H9 (cell line): ENCODE data around the gene SOX12. TPM values are rescaled to one million over a fixed set of nuclear protein-coding genes. Genes with fewer than 3 reads are reported as not detected.

ENCODE experiments used
- DNase-seq: peaks from one replicate; pipeline ENCODE4 v3.0.0-alpha.2; 2017
- H2AFZ ChIP-seq: one replicate; pipeline ENCODE4 v1.6.1; 2013; ENCODE audit warnings: mild to moderate bottlenecking, low read length, control low read depth, moderate library complexity
- H2AK5ac ChIP-seq: 2 replicates; pipeline ENCODE4 v1.6.1; 2013; ENCODE audit warnings: low read length, control low read depth, mixed read lengths; ENCODE audit not compliant: insufficient read length
- H2BK120ac ChIP-seq: one replicate; pipeline ENCODE4 v1.6.1; 2013; ENCODE audit warnings: low read depth, mild to moderate bottlenecking, low read length, control low read depth, inconsistent platforms; ENCODE audit not compliant: poor library complexity, severe bottlenecking
- H2BK12ac ChIP-seq: 2 replicates; pipeline ENCODE4 v1.6.1; 2013; ENCODE audit warnings: low read length, control low read depth, mixed read lengths, low read depth; ENCODE audit not compliant: insufficient read length
- H2BK15ac ChIP-seq: 2 replicates; pipeline ENCODE4 v1.6.1; 2013; ENCODE audit warnings: low read depth, low read length, control low read depth
- H2BK20ac ChIP-seq: one replicate; pipeline ENCODE4 v1.6.1; 2013; ENCODE audit warnings: low read depth, mild to moderate bottlenecking, low read length, control low read depth, inconsistent platforms; ENCODE audit not compliant: poor library complexity, severe bottlenecking
- H2BK5ac ChIP-seq: 2 replicates; pipeline ENCODE4 v1.6.1; 2013; ENCODE audit warnings: low read length, control low read depth, mixed read lengths; ENCODE audit not compliant: insufficient read length
- H3K14ac ChIP-seq: 2 replicates; pipeline ENCODE4 v1.6.1; 2013; ENCODE audit warnings: low read length, control low read depth; ENCODE audit not compliant: insufficient read depth
- H3K18ac ChIP-seq: 2 replicates; pipeline ENCODE4 v1.6.1; 2013; ENCODE audit warnings: low read depth, mild to moderate bottlenecking, mixed read lengths, low read length, control low read depth; ENCODE audit not compliant: insufficient read length
- H3K23ac ChIP-seq: 2 replicates; pipeline ENCODE4 v1.6.1; 2013; ENCODE audit warnings: low read length, control low read depth, mixed read lengths, low read depth; ENCODE audit not compliant: insufficient read length
- H3K23me2 ChIP-seq: 2 replicates; pipeline ENCODE4 v1.6.1; 2013; ENCODE audit warnings: low read depth, mild to moderate bottlenecking, mixed read lengths, low read length, control low read depth; ENCODE audit not compliant: insufficient read length, poor library complexity, severe bottlenecking
- H3K27ac ChIP-seq: 2 replicates; pipeline ENCODE4 v1.5.1; 2013; ENCODE audit warnings: low read length, control low read depth, mixed read lengths, low read depth; ENCODE audit not compliant: insufficient read length
- H3K27me3 ChIP-seq: 2 replicates; pipeline ENCODE4 v1.6.1; 2013; ENCODE audit warnings: low read length, control low read depth, inconsistent platforms; ENCODE audit not compliant: insufficient read depth
- H3K4ac ChIP-seq: 2 replicates; pipeline ENCODE4 v1.6.1; 2013; ENCODE audit warnings: low read depth, mild to moderate bottlenecking, control low read depth, inconsistent platforms, low read length, moderate library complexity
- H3K4me1 ChIP-seq: 2 replicates; pipeline ENCODE4 v1.6.1; 2013; ENCODE audit warnings: low read length, control low read depth, inconsistent platforms; ENCODE audit not compliant: insufficient read depth
- H3K4me2 ChIP-seq: 2 replicates; pipeline ENCODE4 v1.6.1; 2013; ENCODE audit warnings: low read length, control low read depth, mixed read lengths; ENCODE audit not compliant: insufficient read length, insufficient read depth
- H3K56ac ChIP-seq: 2 replicates; pipeline ENCODE4 v1.6.1; 2013; ENCODE audit warnings: low read depth, mild to moderate bottlenecking, mixed read lengths, low read length, control low read depth; ENCODE audit not compliant: insufficient read length
- H3K79me1 ChIP-seq: 2 replicates; pipeline ENCODE4 v1.6.1; 2013; ENCODE audit warnings: low read depth, mild to moderate bottlenecking, moderate library complexity, low read length, control low read depth, inconsistent platforms; ENCODE audit not compliant: insufficient read depth, poor library complexity, severe bottlenecking
- H3K79me2 ChIP-seq: 2 replicates; pipeline ENCODE4 v1.6.1; 2013; ENCODE audit warnings: low read length, control low read depth, inconsistent platforms; ENCODE audit not compliant: insufficient read depth
- H3K9ac ChIP-seq: 2 replicates; pipeline ENCODE4 v1.6.1; 2013; ENCODE audit warnings: low read length, control low read depth, mixed read lengths; ENCODE audit not compliant: insufficient read length; ENCODE audit errors: extremely low read depth
- H3K9me3 ChIP-seq: one replicate; pipeline ENCODE4 v1.6.1; 2013; ENCODE audit warnings: low read depth, low read length, inconsistent platforms; ENCODE audit not compliant: control insufficient read depth
- H3T11ph ChIP-seq: one replicate; pipeline ENCODE4 v1.6.1; 2013; ENCODE audit warnings: mild to moderate bottlenecking, low read length, control low read depth, inconsistent platforms
- H4K20me1 ChIP-seq: one replicate; pipeline ENCODE4 v1.6.1; 2013; ENCODE audit not compliant: control insufficient read depth, insufficient read length, insufficient read depth
- H4K5ac ChIP-seq: 2 replicates; pipeline ENCODE4 v1.6.1; 2013; ENCODE audit warnings: low read depth, mild to moderate bottlenecking, mixed read lengths, low read length, control low read depth; ENCODE audit not compliant: insufficient read length
- H4K8ac ChIP-seq: replicated peaks from 2 replicates; pipeline ENCODE4 v1.6.1; 2013; ENCODE audit warnings: low read length, control low read depth, mixed read lengths, low read depth; ENCODE audit not compliant: insufficient read length
- H4K91ac ChIP-seq: 2 replicates; pipeline ENCODE4 v1.6.1; 2013; ENCODE audit warnings: low read depth, mild to moderate bottlenecking, moderate library complexity, mixed read lengths, low read length, control low read depth; ENCODE audit not compliant: insufficient read length
- H3K27ac Mint-ChIP-seq, 3 experiments: 2 replicates in 2 of 3; 3 replicates in 1 of 3; pipeline ENCODE4 v1.8.0; 2020 to 2021; ENCODE audit warnings: mixed read lengths in 3 of 3, mild to moderate bottlenecking in 1 of 3, moderate library complexity in 1 of 3
- H3K27me3 Mint-ChIP-seq: 2 replicates; pipeline ENCODE4 v1.8.0; 2021; ENCODE audit warnings: low read depth, mild to moderate bottlenecking, moderate library complexity, mixed read lengths
- H3K36me3 Mint-ChIP-seq, 3 experiments: 2 replicates in 2 of 3; 3 replicates in 1 of 3; pipeline ENCODE4 v1.8.0; 2020 to 2021; ENCODE audit warnings: low read depth in 3 of 3, mixed read lengths in 3 of 3; ENCODE audit not compliant: insufficient read depth in 1 of 3
- H3K4me1 Mint-ChIP-seq, 2 experiments: 2 replicates each; pipeline ENCODE4 v1.8.0; 2020; ENCODE audit warnings: mixed read lengths in 2 of 2
- H3K4me3 Mint-ChIP-seq, 2 experiments: 2 replicates in 1 of 2; 3 replicates in 1 of 2; pipeline ENCODE4 v1.8.0; 2020 to 2021; ENCODE audit warnings: mild to moderate bottlenecking in 2 of 2, mixed read lengths in 2 of 2, moderate library complexity in 1 of 2
- H3K9me3 Mint-ChIP-seq, 2 experiments: 2 replicates in 1 of 2; 3 replicates in 1 of 2; pipeline ENCODE4 v1.8.0; 2020; ENCODE audit warnings: mild to moderate bottlenecking in 2 of 2, mixed read lengths in 2 of 2, moderate library complexity in 1 of 2
- WGBS: extraction: QIAGEN DNeasy Blood & Tissue Kit; methylation state at CpG from one replicate; pipeline ENCODE4 v1.1.7; 2013; ENCODE audit warnings: missing lambda C conversion rate, low lambda C conversion rate, mixed read lengths; ENCODE audit not compliant: insufficient read length; ENCODE audit errors: extremely low coverage; 5-methylcytosine and 5-hydroxymethylcytosine counted together
- total RNA-seq: library from RNA; stranded (reverse); gene quantifications from 2 replicates; pipeline ENCODE4 v1.2.1, GENCODE V29; 2021
- TF ChIP-seq, protein P1 (sequence below): fragments of 200-600 bp; sonication (generic); conservative IDR thresholded peaks from 3 replicates; pipeline ENCODE4 v1.8.0; 2021; ENCODE audit warnings: antibody characterized with exemption, mild to moderate bottlenecking

The SOX12 gene
- total RNA-seq, 1 experiment from 2014 or later = 54.4 TPM

DNA sequence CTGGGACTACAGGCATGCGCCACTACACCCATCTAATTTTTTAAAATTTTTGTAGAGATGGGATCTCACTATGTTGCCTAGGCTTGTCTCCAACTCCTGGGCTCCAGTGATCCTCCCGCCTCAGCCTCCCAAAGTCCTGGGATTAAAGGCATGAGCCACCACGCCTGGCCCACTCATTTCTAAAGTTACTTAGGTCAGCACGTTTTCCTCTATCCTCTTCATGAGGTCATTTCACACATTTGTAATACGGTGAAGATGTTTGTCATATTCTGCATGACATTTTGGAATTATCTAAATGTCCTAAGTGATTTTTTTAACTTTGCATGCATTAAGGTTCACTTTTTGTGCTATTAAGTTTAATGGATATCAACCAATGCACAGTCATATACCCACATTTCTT lies 11.9 kb upstream of the SOX12 start:
- Histone ChIP-seq H3K4me2 (no peak overlapping the region), H2BK15ac (no peak overlapping the region), H3K23me2 (peaks cover 9% of the 10 kb centered on the region), H4K8ac (no peak overlapping the region), H3K79me1 (no peaks in the 10 kb centered on the region), H3K9me3 (no peaks in the 10 kb centered on the region), H3K4me1 (no peaks in the 10 kb centered on the region; the same call in 1 of the 2 replicates), H3T11ph (no peak overlapping the region), H4K20me1 (no peaks in the 10 kb centered on the region), H4K5ac (no peak overlapping the region), H2BK120ac (no peak overlapping the region), H3K18ac (no peak overlapping the region), H2AK5ac (no peak overlapping the region), H3K27ac (no peak overlapping the region), H3K23ac (no peak overlapping the region), H3K27me3 (no peaks in the 10 kb centered on the region), H3K9ac (no peak overlapping the region), H2AFZ (no peak overlapping the region), H3K4ac (no peak overlapping the region), H2BK5ac (no peak overlapping the region), H3K14ac (no peak overlapping the region), H2BK12ac (no peak overlapping the region), H4K91ac (no peak overlapping the region), H3K79me2 (no peaks in the 10 kb centered on the region), H3K56ac (no peak overlapping the region), H2BK20ac (no peak overlapping the region)
- TF ChIP-seq, protein P1, sequence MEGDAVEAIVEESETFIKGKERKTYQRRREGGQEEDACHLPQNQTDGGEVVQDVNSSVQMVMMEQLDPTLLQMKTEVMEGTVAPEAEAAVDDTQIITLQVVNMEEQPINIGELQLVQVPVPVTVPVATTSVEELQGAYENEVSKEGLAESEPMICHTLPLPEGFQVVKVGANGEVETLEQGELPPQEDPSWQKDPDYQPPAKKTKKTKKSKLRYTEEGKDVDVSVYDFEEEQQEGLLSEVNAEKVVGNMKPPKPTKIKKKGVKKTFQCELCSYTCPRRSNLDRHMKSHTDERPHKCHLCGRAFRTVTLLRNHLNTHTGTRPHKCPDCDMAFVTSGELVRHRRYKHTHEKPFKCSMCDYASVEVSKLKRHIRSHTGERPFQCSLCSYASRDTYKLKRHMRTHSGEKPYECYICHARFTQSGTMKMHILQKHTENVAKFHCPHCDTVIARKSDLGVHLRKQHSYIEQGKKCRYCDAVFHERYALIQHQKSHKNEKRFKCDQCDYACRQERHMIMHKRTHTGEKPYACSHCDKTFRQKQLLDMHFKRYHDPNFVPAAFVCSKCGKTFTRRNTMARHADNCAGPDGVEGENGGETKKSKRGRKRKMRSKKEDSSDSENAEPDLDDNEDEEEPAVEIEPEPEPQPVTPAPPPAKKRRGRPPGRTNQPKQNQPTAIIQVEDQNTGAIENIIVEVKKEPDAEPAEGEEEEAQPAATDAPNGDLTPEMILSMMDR = no peak
- H3K9me3 Mint-ChIP-seq = no peaks in the 10 kb centered on the region
- no peak overlapping the region for H3K4me3 Mint-ChIP-seq
- H3K27me3 Mint-ChIP-seq = no peaks in the 10 kb centered on the region
- DNase-seq = no peak
- peaks cover 0 to 9% (median 0%) of the 10 kb centered on the region in 3 experiments; a peak in 2 of 7 replicates for H3K36me3 Mint-ChIP-seq
- H3K27ac Mint-ChIP-seq = no peak overlapping the region
- WGBS = no CpG with 5 or more reads among the region's 5 CpGs
- peaks cover 19 to 22% of the 10 kb centered on the region in 2 experiments for H3K4me1 Mint-ChIP-seq
